ENCODE measurements around the gene LRFN4.
A peak's percentile ranks its signal among the peaks of the same experiment; 100 is the strongest.

LRFN4 gene

GRCh38 chr11:66889960-66890359, 33.1 kb downstream of the LRFN4 start:
- DNase-seq (ENCODE audit: low read depth, low spot score) = no peak

GRCh38 chr11:66891851-66892660, 35.2 kb downstream of the LRFN4 start:
- DNase-seq (ENCODE audit: low read depth, low spot score) = peak; percentile 62

GRCh38 chr11:66892911-66893310, 36.0 kb downstream of the LRFN4 start:
- DNase-seq (ENCODE audit: low read depth, low spot score) = no peak

DNA sequence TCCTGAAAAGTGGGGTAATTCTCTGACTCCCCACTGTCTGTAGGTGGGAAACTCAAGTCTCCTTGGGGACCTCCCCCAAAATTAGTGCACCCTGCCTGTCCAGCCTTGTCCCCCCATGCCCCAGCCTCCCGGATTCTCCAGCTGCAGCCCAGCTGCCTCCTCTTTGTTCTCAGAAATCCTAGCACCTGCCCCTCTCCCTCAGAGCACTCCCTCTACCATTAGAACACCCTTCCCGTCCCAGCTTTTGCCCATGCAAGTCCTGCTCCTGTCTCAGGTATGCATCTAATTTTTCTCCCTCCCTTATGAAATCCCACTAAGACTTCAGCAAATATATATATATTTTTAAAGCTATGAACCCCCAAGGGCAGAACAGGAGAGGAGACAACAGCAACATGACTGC, 37.3 kb downstream of the LRFN4 start:
- no peak for DNase-seq (ENCODE audit: low read depth, low spot score)

- DNase-seq (ENCODE audit: low read depth, low spot score) = no peak
Measured at GRCh38 chr11:66901964-66902390, 45.1 kb downstream of the LRFN4 start.

GRCh38 chr11:66902486-66903177, 45.8 kb downstream of the LRFN4 start:
- DNase-seq (ENCODE audit: low read depth, low spot score) = no peak

DNA sequence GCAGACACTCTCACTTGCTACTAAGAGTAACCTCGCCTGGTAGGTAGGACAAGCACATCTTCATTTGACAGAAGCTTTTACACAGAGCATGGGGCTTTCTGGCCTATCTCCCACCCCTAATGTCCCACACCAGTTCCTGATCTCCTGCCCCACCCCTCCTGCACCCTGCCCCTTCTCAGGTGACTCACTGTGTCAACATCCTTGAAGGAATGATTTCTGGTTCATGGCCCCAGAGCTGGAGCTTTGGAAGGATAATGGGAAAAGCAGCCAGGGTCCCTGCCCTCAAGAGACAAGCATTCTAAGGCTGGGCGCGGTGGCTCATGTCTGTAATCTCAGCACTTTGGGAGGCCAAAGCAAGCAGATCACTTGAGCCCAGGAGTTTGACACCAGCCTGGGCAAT, 47.2 kb downstream of the LRFN4 start:
- DNase-seq (ENCODE audit: low read depth, low spot score) = no peak

DNA sequence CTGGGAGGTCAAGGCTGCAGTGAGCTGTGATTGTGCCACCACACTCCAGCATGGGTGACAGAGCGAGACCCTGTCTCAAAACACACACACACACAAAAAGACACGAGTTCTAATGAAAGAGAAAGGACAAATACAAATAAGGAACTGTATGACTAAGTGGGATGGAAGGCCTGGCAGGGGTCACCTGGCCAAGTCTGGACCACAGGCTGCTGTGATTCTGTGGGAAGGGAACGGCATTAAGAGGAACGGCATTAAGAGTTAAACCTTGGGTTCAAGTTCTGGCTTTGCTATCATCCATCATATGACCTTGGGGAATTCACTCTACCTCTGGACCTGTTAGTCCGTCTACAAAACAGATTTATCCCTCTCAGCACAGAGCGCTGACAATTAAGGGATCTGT, 47.7 kb downstream of the LRFN4 start:
- no peak for DNase-seq (ENCODE audit: low read depth, low spot score)

DNA sequence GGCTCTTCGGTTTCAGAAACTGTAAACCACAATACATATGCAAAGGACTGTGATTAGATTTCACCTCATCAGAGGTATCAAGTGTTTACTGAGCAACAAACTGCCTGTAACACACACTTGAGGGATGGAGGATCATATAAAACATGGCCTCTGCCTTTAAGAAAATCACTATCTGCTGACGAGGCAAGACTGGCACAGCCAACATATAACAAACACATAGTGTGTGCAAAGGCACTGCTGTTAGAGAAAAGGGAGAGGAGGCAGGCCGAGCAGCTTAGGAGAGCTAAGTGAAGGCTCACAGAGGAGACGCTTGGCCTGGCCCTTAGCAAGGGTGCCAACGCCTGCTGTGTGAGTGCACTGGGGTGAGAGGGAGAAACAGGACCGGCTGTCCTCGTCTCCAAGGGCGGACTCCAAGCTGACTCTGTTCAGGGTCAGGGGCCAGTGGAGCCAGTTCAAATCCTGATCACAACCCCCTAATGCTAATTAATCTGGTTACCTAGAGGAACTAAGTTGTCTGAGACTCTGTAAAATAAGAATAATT, 48.2 kb downstream of the LRFN4 start:
- no peak for DNase-seq (ENCODE audit: low read depth, low spot score)

- no peak for DNase-seq (ENCODE audit: low read depth, low spot score)
Measured at GRCh38 chr11:66905631-66906030, 48.8 kb downstream of the LRFN4 start.

DNA sequence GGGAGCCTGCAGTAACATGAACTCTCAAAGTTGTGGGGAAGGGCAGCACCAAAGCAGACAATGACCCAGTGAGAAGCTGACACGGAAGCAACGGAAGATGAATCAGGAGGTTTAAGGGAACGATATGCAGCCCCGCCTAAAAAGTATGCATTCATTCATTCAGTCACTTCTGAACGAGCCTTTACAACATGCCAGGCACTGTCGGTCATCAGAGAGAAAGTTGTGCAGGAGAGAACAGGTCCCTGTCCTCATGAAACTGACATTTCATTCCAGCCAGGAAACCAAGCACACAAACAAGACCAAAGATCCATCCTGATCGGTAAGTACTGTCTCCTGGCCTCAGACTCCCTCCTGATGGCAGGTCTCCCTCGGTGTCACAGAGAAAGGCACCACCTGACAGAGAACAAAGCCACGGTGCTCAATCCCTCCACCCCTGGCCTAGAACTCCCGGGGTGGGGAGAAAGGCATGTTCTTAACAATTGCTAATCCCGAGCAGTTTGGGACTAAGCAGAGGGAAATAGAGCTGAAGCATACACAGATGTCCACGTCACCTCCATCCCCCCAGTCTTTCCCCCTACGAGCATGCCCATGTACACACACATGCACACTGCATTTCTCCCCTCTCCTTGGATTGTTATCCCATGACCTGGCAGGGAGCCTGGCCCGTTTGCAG, 49.3 kb downstream of the LRFN4 start:
- no peak for DNase-seq (ENCODE audit: low read depth, low spot score)

- DNase-seq (ENCODE audit: low read depth, low spot score) = no peak
Measured at GRCh38 chr11:66907751-66908630, 51.1 kb downstream of the LRFN4 start.

DNA sequence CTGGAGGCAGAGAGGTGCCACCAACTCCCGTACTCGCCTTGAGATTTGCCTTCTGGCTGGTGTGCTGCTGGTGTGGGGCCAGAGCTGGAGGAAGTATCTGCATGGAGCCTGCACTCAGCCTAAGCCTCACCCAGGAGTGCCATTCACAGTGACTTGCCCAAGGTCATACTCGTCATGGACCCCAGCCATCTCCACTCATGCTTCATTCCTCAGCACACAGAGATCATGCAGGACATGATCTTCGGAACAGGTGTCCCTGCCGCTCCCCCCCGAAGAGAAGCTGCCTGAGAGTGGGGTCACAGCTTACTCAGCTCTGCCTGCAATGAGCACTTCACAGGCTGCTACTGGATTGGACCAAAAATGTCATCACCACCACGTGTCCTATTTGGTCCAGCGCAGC, 52.3 kb downstream of the LRFN4 start:
- DNase-seq (ENCODE audit: low read depth, low spot score) = no peak

- no peak for DNase-seq (ENCODE audit: low read depth, low spot score)
Measured at GRCh38 chr11:66910016-66910415, 53.2 kb downstream of the LRFN4 start.
